Body of pancreas (tissue), 4 donors: ENCODE measurements around the gene ZNF667.

Experiments used
- POLR2A ChIP-seq, 3 donors: fragments of 450-650 bp; IDR thresholded peaks; one replicate each; pipeline ENCODE4 v1.6.1; 2016; ENCODE audit warnings: antibody characterized with exemption in 3 of 3, mild to moderate bottlenecking in 2 of 3
- TF ChIP-seq, protein P1 (sequence below), 7 experiments: fragments of 450-650 bp in 4 of 7; fragments of 200-600 bp in 3 of 7; sonication (generic) in 3 of 7; IDR thresholded peaks; one replicate each; pipeline ENCODE4 v1.5.1; 2016 to 2019; ENCODE audit warnings: antibody characterized with exemption in 7 of 7

DNA sequence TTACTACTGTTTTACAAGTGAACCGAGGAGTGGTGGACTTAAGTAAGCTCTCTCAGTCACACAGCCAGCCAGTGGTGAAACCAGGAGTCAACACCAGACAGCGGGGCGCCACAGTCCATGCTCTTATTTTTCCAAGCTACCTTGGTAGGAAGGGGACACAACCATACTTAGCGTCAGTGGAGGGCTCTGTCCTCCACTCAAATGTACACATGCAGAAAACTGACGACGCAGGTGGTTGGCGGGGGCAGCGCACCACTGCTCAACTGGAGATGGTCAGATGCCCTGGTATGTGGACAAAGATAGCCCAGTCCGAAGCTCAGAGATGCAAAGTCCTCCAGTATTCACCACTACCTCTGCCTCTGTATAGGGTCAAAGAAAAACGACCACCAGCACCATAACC is 1.1 kb downstream of the ZNF667 start:
- TF ChIP-seq POLR2A (IDR thresholded peaks at IDR 0.05), result no peak
- TF ChIP-seq, protein P1, sequence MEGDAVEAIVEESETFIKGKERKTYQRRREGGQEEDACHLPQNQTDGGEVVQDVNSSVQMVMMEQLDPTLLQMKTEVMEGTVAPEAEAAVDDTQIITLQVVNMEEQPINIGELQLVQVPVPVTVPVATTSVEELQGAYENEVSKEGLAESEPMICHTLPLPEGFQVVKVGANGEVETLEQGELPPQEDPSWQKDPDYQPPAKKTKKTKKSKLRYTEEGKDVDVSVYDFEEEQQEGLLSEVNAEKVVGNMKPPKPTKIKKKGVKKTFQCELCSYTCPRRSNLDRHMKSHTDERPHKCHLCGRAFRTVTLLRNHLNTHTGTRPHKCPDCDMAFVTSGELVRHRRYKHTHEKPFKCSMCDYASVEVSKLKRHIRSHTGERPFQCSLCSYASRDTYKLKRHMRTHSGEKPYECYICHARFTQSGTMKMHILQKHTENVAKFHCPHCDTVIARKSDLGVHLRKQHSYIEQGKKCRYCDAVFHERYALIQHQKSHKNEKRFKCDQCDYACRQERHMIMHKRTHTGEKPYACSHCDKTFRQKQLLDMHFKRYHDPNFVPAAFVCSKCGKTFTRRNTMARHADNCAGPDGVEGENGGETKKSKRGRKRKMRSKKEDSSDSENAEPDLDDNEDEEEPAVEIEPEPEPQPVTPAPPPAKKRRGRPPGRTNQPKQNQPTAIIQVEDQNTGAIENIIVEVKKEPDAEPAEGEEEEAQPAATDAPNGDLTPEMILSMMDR (IDR thresholded peaks at IDR 0.05), result no peak
